NCI-H510A (cell line): ENCODE measurements around the gene MGST2.
A peak's percentile ranks its signal among the peaks of the same experiment; 100 is the strongest.

Experiments used
- DNase-seq: peaks from one replicate; lab custom pipeline; 2025; lab: John Stamatoyannopoulos, UW

Gene MGST2

DNA sequence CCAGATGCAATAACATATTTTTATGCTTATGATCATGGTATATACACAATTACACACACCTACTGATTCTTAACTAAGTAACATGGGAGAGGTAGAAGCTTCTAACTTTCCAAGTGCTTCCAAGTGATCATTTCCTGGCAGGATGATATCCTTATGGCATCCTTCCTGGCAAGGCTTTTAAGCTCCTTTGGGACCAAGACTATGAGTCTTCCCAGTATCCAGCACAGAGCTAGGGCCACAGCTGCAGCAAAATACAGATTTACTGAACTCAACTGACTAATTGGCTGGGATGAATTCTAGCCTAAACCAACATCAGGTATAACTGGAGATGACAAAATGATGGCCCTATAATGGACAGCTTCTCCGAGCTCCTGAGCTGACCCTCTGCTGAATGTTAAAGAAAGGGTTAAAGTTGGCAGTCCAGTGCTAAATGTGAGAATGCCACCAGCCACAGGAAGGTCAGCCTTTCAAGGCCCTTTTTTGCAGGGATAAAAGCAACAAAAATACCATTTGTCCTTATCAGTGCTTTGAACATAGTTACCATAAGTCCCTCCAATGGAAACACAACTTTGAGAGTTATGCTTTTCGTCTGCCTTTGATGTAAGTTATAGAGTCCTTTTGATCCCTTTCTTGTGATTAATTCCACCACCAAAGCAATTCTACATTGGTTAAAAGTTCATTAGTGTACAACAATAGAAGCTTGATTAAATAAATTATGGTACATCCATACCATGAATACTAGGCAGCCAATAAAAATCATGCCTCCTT lies 73.4 kb downstream of the MGST2 start:
- no peak for DNase-seq

DNA sequence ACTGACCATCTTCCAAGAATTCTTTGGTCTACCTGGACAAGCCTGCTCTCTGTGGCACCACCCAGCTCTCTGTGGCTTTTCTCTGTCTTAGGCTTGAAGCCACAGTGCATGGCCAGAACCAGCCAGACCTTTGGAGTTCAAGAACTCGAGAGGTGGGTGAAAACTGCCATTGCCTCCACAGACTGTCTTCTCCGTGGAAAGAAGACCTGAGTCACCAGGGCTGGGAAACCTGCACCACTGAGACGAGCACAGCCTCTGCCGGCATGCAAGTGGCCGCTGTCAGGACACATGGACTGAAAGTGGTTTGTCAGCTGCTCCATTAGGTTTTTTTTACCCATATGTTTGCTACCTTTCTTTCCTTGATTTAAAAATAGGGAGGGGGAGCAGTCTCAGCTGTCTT lies 74.5 kb downstream of the MGST2 start:
- DNase-seq, result no peak

DNA sequence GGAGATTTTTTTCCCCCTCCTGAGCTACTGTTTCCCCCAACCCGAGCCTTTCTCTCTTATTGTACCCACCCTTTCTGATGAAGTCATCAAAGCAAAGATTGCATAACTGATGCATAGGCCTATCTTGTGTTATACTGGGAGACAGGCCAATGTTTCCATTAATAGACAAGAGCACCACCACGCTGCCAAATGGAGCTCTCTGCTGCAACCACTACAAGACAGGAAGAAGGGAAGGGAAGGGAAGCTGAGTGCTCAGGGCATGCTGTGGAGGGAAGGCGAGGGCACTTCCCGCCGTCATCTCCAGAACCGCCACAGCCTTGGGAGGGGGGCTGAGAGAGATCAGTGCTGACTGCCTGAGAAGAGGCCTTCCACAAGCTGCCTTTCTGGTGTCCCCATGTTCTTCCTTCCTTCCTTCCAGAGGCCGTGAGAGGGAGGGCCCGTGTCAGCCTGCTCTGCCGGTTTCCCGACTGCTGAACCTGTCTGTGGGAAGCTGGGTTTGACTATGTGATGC lies 75.0 kb downstream of the MGST2 start:
- peak; percentile 52 for DNase-seq

DNA sequence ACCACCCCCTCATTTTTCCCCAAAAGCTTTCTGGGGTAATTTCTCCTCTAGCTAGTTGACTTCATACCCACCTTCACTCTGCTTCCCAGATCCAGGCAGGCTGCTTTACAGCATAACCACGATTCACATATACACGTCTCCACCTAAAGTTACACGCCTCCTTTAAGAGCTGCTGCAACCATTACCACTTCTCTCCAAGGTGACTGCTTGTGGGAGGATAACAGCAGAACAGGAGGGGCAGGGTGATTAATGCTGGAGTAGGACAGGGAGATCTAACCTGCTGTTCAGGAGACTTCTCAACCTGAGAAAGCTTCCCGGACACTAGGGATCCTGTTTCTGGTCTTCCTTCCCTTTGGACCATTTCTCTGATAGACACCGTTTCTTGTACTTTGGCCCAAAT lies 77.4 kb downstream of the MGST2 start:
- DNase-seq, result no peak

DNA sequence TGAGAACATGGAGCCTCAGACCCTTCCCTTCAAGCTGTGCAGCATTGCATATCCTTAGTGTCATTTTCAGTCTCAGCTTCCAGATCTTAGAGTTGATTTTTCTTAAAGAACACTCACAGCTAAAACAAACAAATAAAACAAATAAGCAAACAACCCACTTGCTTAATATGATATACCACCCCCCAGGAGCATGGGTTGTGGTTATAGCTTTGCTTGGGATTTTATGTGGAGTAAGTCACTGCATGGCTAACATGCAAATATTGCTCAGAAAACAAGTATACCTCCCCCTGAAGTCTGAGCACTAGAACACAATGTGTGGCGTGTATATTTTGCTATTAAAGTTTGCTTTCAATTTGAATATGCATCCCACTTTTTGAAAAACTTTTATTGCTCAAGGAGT lies 78.6 kb downstream of the MGST2 start:
- DNase-seq, result no peak

DNA sequence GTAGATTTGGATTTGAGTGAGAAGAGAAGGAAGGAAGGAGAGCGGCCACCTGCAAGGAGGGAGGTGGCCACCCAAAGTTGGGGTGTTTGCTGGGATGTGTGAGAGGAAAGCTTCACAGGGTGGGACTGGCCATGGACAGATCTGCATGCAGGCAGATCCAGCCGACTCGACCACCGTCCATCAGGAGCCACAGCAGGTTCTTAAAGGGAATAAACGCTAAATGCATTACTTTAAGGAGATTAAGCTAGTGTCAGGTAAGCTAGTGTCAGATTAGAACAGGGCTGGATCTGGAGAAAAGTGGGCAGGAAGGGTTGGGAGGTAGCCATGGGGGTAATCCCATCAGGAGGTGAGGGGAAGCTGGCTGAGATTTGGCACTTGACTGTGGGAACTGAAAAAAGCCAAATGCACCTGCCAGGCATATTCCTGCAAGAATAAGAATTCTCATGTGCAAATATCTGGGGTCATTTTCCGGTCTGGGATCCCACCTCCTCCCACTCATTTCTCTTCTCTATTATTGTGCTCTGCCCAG lies 79.6 kb downstream of the MGST2 start:
- no peak for DNase-seq

DNA sequence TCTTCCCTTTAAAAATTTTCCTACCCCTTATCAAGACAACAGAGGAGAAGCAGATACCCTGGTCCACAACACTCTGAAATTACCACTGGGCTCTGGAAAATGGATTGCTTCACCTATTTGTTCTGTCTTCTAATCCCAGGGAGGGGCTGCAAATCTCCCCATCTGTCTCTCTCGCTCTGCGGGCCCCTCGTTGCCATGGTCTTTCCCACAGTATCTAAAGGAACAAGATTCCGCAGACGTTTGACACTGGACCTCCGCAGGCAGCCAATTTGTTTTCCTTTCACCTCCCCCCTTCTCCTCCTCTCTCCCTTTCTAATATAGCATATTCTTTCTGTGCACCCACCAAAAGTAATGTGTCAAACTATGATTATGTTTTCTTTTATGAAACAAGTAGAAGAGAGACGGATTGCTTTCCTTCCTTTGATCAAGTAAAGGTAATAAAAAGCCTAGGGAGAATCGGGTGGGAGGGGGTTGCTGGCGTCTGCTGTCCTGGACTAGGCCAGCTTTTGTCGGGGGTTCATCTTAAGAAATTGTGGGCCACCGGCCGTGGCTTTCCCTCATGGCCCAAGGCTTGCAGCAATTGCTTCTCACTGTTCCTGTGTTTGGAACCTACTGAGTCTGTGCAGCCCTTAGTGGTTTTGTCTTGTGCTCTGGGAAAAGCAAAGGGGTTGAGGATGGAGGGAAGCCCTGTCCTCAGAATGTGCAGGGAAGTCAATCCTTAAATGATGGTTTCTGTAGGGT lies 81.0 kb downstream of the MGST2 start:
- DNase-seq, result no peak

DNA sequence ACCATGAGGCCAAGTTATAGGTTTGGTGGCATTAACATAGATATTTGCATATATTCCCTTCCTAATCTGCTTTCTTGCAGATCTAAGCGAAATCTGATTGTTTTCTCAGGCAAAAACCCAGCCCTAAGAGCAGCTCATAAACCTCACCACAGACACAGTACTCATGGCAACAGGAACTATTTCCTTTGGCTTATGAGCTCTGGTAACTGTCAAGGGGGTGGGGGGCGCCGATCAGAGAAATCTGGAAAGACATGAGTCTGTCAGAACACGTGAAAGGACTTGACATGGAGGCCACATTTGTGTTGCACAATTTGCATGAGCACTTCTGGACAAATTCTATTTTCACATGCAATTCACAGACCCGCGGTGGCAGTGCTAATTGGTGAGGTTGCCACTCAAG lies 83.7 kb downstream of the MGST2 start:
- DNase-seq, result no peak

DNA sequence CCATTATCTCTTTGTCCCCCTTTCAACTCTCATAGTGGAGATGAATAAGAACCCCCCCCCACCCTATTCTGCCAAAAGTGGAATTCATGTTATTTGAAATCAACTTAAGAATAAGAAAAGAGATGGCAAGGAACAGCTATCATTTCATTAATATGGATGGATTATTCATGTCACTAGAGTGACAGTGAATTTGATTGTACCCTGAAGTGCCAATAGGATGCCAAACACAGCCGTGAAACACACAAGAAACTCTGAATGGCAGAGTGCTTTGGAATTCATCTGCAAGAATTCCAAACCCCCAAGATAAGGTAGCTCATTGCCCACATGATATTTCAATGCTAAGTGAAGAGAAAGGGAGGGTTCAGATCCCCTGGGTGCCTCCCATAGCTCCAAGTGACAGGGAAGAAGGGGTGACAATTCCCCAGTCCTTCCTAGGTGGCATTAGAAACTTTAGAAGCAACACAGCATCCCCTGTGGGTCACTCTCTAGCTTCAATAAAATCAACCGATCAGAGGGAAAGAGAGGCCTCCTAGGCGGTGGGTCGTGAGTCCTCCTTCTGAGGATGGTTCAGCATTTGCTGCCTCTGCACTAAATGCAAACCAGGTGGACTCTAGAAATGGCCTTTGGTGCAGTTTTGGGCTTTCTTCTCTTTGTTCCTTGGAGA lies 84.3 kb downstream of the MGST2 start:
- DNase-seq, result no peak

DNA sequence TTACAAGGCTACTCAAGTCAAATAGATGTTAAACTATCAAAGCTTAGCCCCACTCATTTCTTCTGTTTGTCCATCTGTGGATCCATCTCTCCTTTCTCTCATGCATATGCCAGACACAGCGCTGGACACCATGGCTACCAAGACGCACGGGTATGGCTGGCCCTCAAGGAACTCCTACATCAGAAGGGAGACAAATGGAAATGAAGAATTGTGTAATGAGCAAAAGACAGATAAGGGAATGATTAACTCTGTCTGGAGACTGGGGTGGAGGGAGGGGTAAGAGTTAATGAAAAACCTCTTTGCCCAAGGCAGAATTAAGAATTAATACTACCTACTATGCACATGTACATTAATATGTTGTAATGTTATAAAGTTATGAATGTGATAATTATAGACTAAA lies 88.1 kb downstream of the MGST2 start:
- DNase-seq, result no peak
